Head of caudate nucleus (tissue), 42 donors: ENCODE measurements around the gene BSND.

Experiments
- DNase-seq, 42 donors: peaks; one replicate each; pipeline versions ENCODE4 v3.0.0 to v3.0.0-alpha.2; 2020 to 2021; ENCODE audit warnings: mixed read lengths in 7 of 42
- intact Hi-C: fragments of 100-400 bp; cut with DNase I; formaldehyde crosslinking; loops from one replicate; pipeline ENCODE4 v1.15.0; 2022

Gene BSND

GRCh38 chr1:55054396-55054795, 55.7 kb downstream of the BSND start:
- intact Hi-C loops = no loop called here

GRCh38 chr1:55055084-55055882, 56.5 kb downstream of the BSND start:
- DNase-seq = peak in 4 of 42 donors; percentile 11 to 41 (median 30)
- intact Hi-C loops = no loop called here

More at GRCh38 chr1:55054396-55054795, 55.7 kb downstream of the BSND start:
- peak in 2 of 42 donors; percentile 22 to 23 for DNase-seq

GRCh38 chr1:55055951-55056631, 57.4 kb downstream of the BSND start:
- intact Hi-C loops = no loop called here
- peak in 3 of 42 donors; percentile 6 to 23 (median 8) for DNase-seq

- peak in 3 of 42 donors; percentile 10 to 20 (median 16) for DNase-seq
- intact Hi-C loops = no loop called here
Measured at GRCh38 chr1:55056632-55056992, 57.9 kb downstream of the BSND start.

GRCh38 chr1:55057270-55057955, 58.7 kb downstream of the BSND start:
- peak in 2 of 42 donors; percentile 10 to 24 for DNase-seq
- intact Hi-C loops = no loop called here

GRCh38 chr1:55057956-55058298, 59.2 kb downstream of the BSND start:
- intact Hi-C loops = no loop called here
- peak in 1 of 42 donors; percentile 28 for DNase-seq

- intact Hi-C loops = no loop called here
- DNase-seq = peak in 2 of 42 donors; percentile 17 to 25
Measured at GRCh38 chr1:55059302-55060132, 60.8 kb downstream of the BSND start.

GRCh38 chr1:55060133-55060999, 61.6 kb downstream of the BSND start:
- intact Hi-C loops = no loop called here
- DNase-seq = peak in 2 of 42 donors; percentile 9 to 32

GRCh38 chr1:55061000-55061705, 62.4 kb downstream of the BSND start:
- peak in 1 of 42 donors; percentile 3 for DNase-seq
- intact Hi-C loops = no loop called here
